Measurements from ENCODE around the gene PLCL2.

The PLCL2 gene

DNA sequence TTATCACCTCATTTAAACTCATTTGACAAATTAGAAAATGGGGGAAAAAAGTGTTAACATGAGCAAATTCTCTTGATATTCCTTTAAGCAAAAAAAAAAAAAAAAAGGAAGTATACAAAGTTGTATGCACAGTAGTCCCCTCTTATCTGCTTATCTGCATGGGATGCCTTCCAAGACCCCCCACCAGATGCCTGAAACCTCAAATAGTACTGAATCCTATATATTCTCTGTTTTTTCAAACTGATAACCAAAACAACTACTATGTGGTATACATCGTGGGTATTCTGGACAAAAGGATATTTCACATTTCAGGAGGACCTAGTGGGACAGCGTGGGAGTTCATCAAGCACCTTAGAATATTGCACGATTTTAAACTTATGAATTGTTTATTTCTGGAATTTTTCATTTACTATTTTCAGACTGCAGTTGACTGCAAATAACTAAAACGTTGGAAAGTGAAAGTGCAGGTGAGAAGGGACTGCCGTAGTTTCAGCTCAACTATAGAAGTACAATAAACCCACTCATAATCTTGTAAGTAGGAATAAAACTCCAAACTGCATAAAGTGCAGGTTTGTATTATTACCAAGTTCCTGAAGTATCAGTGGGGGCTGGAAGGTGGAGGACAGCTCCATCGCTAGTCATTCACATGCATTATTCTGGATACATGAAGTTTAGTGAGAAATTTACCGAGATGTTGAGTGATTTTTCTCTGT lies 43.6 kb upstream of the PLCL2 start:
- no peak for TF ChIP-seq ZFX (IDR thresholded peaks at IDR 0.05; ENCODE audit: borderline replicate concordance)
- TF ChIP-seq, protein P1, sequence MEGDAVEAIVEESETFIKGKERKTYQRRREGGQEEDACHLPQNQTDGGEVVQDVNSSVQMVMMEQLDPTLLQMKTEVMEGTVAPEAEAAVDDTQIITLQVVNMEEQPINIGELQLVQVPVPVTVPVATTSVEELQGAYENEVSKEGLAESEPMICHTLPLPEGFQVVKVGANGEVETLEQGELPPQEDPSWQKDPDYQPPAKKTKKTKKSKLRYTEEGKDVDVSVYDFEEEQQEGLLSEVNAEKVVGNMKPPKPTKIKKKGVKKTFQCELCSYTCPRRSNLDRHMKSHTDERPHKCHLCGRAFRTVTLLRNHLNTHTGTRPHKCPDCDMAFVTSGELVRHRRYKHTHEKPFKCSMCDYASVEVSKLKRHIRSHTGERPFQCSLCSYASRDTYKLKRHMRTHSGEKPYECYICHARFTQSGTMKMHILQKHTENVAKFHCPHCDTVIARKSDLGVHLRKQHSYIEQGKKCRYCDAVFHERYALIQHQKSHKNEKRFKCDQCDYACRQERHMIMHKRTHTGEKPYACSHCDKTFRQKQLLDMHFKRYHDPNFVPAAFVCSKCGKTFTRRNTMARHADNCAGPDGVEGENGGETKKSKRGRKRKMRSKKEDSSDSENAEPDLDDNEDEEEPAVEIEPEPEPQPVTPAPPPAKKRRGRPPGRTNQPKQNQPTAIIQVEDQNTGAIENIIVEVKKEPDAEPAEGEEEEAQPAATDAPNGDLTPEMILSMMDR (IDR thresholded peaks at IDR 0.05) = no peak
- H3K27ac ChIP-seq = no peak overlapping the region

DNA sequence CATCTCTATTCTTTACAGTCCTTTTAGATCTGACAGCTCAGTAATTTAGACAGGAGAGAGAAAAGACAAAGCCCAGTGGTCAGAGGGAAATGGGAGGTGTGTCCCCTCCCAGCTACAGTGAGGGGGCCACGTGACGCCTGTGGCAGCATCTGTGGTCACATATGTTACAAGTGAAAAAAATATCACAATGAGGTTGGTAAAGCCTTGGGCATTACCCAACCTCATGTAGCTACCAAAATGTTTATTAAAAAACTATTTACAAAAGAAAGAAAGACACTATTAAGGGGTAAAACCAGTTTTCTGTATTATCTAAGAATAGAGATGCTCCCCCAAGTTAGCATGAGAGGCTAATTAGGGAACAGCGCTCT lies 42.9 kb upstream of the PLCL2 start:
- H3K27ac ChIP-seq = no peak overlapping the region
- no peak for TF ChIP-seq ZFX (IDR thresholded peaks at IDR 0.05; ENCODE audit: borderline replicate concordance)
- TF ChIP-seq, protein P1 (IDR thresholded peaks at IDR 0.05) = no peak

DNA sequence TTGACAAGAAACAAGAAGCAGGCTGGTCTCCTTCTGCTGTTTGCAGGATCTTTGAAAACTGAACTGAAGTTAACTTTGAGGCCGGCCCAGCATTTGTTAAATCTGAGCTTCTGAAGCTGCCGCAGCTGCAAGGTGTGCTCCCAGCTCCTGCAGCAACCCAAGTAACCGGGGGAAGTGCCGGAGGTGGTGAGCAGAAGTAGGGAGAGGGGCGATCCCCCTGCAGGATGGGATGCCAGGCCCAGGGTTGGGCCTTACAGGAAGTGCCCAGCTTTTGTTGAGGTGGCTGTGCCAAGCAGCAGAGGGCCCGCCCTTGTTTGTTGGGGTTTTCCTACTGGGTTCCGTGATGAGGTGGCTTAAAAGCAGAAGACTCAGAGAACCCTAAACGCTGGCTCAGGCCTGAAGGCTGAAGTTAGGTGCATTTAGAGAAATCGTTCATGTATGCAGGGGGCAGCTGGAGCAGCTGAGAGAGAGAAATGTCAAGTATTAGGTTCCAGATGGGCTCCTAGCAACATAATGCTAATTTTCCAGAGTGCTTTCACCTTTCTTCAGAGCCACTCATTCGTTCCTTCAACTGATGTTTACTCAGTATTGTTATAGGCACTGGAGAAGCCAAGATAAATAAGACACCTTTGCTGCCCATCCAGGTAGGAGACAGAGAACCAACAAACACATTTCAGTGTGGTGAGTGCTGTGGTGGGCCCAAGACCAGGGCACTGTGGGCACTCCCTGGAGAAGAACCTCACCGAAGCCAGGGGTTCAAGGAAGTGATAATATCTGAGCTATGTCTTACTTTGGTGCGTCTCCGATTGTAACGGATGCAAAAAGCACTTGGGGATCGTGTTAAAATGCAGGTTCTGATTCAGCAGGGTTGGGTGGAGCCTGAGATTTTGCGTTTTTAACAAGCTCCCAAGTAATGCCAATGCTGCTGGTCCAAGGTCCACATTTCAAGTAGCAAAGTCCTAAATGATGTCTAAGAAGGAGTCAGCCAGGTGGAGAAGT lies 42.2 kb upstream of the PLCL2 start:
- no peak overlapping the region for H3K27ac ChIP-seq
- TF ChIP-seq ZFX (IDR thresholded peaks at IDR 0.05; ENCODE audit: borderline replicate concordance) = no peak
- TF ChIP-seq, protein P1 (IDR thresholded peaks at IDR 0.05) = no peak

DNA sequence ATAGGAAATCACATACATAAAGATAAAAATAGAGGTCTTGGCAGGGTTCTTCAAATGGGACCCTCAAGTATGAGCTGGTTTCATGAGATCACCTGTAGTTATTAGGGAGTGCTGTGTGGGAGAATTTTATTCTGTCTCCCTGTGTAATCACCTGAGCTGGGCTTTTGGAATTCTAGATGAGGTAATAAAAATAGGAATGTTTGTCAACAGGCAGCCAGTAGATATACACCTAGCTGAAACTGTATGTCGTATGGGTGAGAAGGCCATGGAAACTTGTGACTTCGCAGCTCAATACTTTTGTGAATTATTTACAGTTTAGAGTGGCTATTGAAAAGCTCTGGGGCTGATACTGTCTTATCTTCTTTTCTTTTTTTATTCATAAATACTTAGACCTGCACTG lies 40.5 kb upstream of the PLCL2 start:
- TF ChIP-seq, protein P1 (IDR thresholded peaks at IDR 0.05) = no peak
- TF ChIP-seq ZFX (IDR thresholded peaks at IDR 0.05; ENCODE audit: borderline replicate concordance) = no peak
- no peak overlapping the region for H3K27ac ChIP-seq

DNA sequence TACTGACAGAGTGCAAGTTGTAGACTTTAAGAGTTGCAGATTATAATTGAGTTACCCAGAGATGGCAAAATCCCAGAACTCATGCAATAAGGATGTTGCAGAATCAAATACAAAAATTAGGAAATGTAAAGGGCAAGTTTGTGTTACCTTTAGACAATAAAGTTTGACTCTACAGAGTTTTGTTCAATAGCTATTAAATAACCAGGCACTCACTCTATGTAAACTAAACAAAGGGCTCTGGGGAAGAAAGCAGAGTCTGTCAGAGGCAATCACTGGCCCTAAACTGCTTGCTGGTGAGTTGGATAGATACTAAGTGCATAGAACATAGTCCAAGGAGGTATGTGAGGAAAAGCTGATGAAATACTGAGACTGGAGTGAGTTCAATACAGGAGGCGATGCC lies 40.0 kb upstream of the PLCL2 start:
- H3K27ac ChIP-seq = no peak overlapping the region
- TF ChIP-seq, protein P1 (IDR thresholded peaks at IDR 0.05) = no peak
- no peak for TF ChIP-seq ZFX (IDR thresholded peaks at IDR 0.05; ENCODE audit: borderline replicate concordance)

DNA sequence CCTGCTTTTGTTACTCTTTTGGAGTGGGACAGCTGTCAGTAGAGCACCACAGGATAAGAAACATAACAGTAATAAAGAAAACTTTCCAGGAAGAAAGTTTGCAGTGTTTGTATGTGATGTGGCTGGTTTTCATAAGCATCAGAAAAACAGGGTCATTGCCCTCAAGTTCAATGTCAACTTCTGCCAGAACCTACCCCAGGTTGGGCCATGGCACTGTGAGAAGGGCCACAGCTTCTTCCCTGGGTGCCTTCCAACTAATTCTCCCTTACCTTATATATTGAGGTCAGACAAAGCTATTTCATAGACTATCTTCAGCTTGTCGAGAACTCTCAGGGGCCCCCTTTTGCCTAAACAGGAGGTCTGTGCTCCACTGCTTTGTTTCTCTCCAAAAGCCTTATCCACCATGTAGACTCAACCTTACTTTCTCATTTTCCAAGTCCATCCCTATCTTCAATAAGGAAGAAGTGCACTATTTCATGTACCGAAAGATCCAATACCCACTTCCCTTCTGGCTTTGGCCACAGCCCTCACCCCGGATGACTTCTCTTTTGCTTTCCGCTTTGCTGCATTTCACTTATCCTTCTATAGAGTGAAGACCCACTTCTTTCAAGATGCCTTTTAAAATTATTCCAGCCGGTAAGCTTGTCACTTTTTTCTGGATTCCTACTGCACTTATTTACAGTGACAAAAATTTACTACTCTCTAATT lies 38.2 kb upstream of the PLCL2 start:
- no peak overlapping the region for H3K27ac ChIP-seq
- no peak for TF ChIP-seq ZFX (IDR thresholded peaks at IDR 0.05; ENCODE audit: borderline replicate concordance)
- TF ChIP-seq, protein P1 (IDR thresholded peaks at IDR 0.05) = no peak
